SHP77 treated with DMSO at 0.1 percent for 48 hours (cell line): Measurements from ENCODE around the gene USP47.

Experiments used
- DNase-seq: peaks from one replicate; lab custom pipeline; 2025; lab: John Stamatoyannopoulos, UW

Gene USP47

GRCh38 chr11:11942668-11943067 is 100.9 kb downstream of the USP47 start:
- no peak for DNase-seq

- no peak for DNase-seq
These were observed 102.7 kb downstream of the USP47 start for GRCh38 chr11:11944444-11944843.

GRCh38 chr11:11946180-11946579 is 104.4 kb downstream of the USP47 start:
- no peak for DNase-seq

- no peak for DNase-seq
These were observed 105.1 kb downstream of the USP47 start for GRCh38 chr11:11946878-11947277.

GRCh38 chr11:11947825-11948224 is 106.1 kb downstream of the USP47 start:
- no peak for DNase-seq

GRCh38 chr11:11948242-11948947 is 106.6 kb downstream of the USP47 start:
- no peak for DNase-seq

- no peak for DNase-seq
These were observed 107.7 kb downstream of the USP47 start for GRCh38 chr11:11949482-11949881.

- no peak for DNase-seq
These were observed 110.3 kb downstream of the USP47 start for GRCh38 chr11:11952036-11952435.

- DNase-seq = no peak
These were observed 114.2 kb downstream of the USP47 start for GRCh38 chr11:11956006-11956405.

- DNase-seq = no peak
These were observed 116.8 kb downstream of the USP47 start for GRCh38 chr11:11958403-11959231.

GRCh38 chr11:11959601-11960000 is 117.8 kb downstream of the USP47 start:
- DNase-seq = no peak

- DNase-seq = no peak
These were observed 118.9 kb downstream of the USP47 start for GRCh38 chr11:11960687-11961086.

GRCh38 chr11:11961399-11962028 is 119.7 kb downstream of the USP47 start:
- DNase-seq = no peak

- DNase-seq = no peak
These were observed 121.3 kb downstream of the USP47 start for GRCh38 chr11:11963067-11963466.

- no peak for DNase-seq
These were observed 122.3 kb downstream of the USP47 start for GRCh38 chr11:11963842-11964773.

GRCh38 chr11:11964774-11965150 is 123.0 kb downstream of the USP47 start:
- no peak for DNase-seq

- no peak for DNase-seq
These were observed 123.4 kb downstream of the USP47 start for GRCh38 chr11:11965192-11965591.

GRCh38 chr11:11965656-11966353 is 124.0 kb downstream of the USP47 start:
- DNase-seq = no peak

GRCh38 chr11:11966354-11966741 is 124.6 kb downstream of the USP47 start:
- DNase-seq = no peak

GRCh38 chr11:11966826-11967668 is 125.3 kb downstream of the USP47 start:
- no peak for DNase-seq
